ENCODE data around the gene CRB3. TPM values are rescaled to one million over a fixed set of nuclear protein-coding genes. Genes with fewer than 3 reads are reported as not detected.

The CRB3 gene
- total RNA-seq, 1 experiment from 2014 or later = 13.6 TPM

GRCh38 chr19:6509118-6509971 lies 45.3 kb downstream of the CRB3 start:
- POLR2A ChIA-PET = interaction anchor here (0.6 kb wide), 1 partner anchor 15 kb away, joined by 3 read pairs; no protein-coding TSS in a partner anchor
- intact Hi-C loops (cut with micrococcal nuclease) = no loop called here

GRCh38 chr19:6510618-6511017 lies 46.5 kb downstream of the CRB3 start:
- no peak overlapping the region for H3K27ac Mint-ChIP-seq (ENCODE audit: low read depth, unreplicated experiment)

More at GRCh38 chr19:6509118-6509971, 45.3 kb downstream of the CRB3 start:
- Mint-ChIP-seq H3K27ac (ENCODE audit: low read depth, unreplicated experiment) (no peak overlapping the region), H3K4me1 (ENCODE audit: insufficient read depth, unreplicated experiment) (no peaks in the 10 kb centered on the region), H3K4me3 (ENCODE audit: unreplicated experiment) (no peak overlapping the region), H3K9me3 (ENCODE audit: unreplicated experiment) (no peaks in the 10 kb centered on the region), H3K27me3 (ENCODE audit: insufficient read depth, unreplicated experiment) (no peaks in the 10 kb centered on the region), H3K36me3 (ENCODE audit: insufficient read depth, unreplicated experiment) (no peaks in the 10 kb centered on the region)
- DNase-seq (ENCODE audit: unreplicated experiment) = no peak
- no TSS peak for BruUV-seq (replicated peaks)
- CTCF ChIA-PET = no interaction called here
- TF ChIP-seq CTCF (IDR thresholded peaks at IDR 0.05; ENCODE audit: unreplicated experiment) = no peak

GRCh38 chr19:6514089-6514488 lies 50.0 kb downstream of the CRB3 start:
- ChIA-PET CTCF (no interaction called here), POLR2A (no interaction called here)
- no peak for DNase-seq (ENCODE audit: unreplicated experiment)
- BruUV-seq (replicated peaks) = no TSS peak
- Mint-ChIP-seq H3K27me3 (ENCODE audit: insufficient read depth, unreplicated experiment) (no peaks in the 10 kb centered on the region), H3K27ac (ENCODE audit: low read depth, unreplicated experiment) (no peak overlapping the region), H3K4me3 (ENCODE audit: unreplicated experiment) (no peak overlapping the region), H3K36me3 (ENCODE audit: insufficient read depth, unreplicated experiment) (no peaks in the 10 kb centered on the region), H3K4me1 (ENCODE audit: insufficient read depth, unreplicated experiment) (peaks cover 13% of the 10 kb centered on the region), H3K9me3 (ENCODE audit: unreplicated experiment) (no peaks in the 10 kb centered on the region)
- no peak for TF ChIP-seq CTCF (IDR thresholded peaks at IDR 0.05; ENCODE audit: unreplicated experiment)
- intact Hi-C loops (cut with micrococcal nuclease) = no loop called here

More at GRCh38 chr19:6510618-6511017, 46.5 kb downstream of the CRB3 start:
- no peak for TF ChIP-seq CTCF (IDR thresholded peaks at IDR 0.05; ENCODE audit: unreplicated experiment)
- intact Hi-C loops (cut with micrococcal nuclease) = no loop called here
- ChIA-PET CTCF (interaction anchor here (0.6 to 1.2 kb wide), 2 partner anchors 121 to 122 kb away, joined by 3 read pairs; no protein-coding TSS in a partner anchor), POLR2A (interaction anchor here (0.6 to 1.3 kb wide), 2 partner anchors 51 to 227 kb away, joined by 3 read pairs; partner anchors contain the start of gene SLC25A23)
- no peak for DNase-seq (ENCODE audit: unreplicated experiment)
- Mint-ChIP-seq H3K4me1 (ENCODE audit: insufficient read depth, unreplicated experiment) (no peaks in the 10 kb centered on the region), H3K4me3 (ENCODE audit: unreplicated experiment) (no peak overlapping the region), H3K27me3 (ENCODE audit: insufficient read depth, unreplicated experiment) (no peaks in the 10 kb centered on the region), H3K36me3 (ENCODE audit: insufficient read depth, unreplicated experiment) (no peaks in the 10 kb centered on the region), H3K9me3 (ENCODE audit: unreplicated experiment) (no peaks in the 10 kb centered on the region)
- BruUV-seq (replicated peaks) = no TSS peak

GRCh38 chr19:6514926-6515544 lies 51.0 kb downstream of the CRB3 start:
- CTCF ChIA-PET = interaction anchor here (0.7 kb wide), 1 partner anchor 21 kb away, joined by 3 read pairs; no protein-coding TSS in a partner anchor
- Mint-ChIP-seq H3K4me1 (ENCODE audit: insufficient read depth, unreplicated experiment) (peaks cover 17% of the 10 kb centered on the region), H3K9me3 (ENCODE audit: unreplicated experiment) (no peaks in the 10 kb centered on the region), H3K27me3 (ENCODE audit: insufficient read depth, unreplicated experiment) (no peaks in the 10 kb centered on the region), H3K36me3 (ENCODE audit: insufficient read depth, unreplicated experiment) (no peaks in the 10 kb centered on the region), H3K4me3 (ENCODE audit: unreplicated experiment) (no peak overlapping the region), H3K27ac (ENCODE audit: low read depth, unreplicated experiment) (no peak overlapping the region)
- POLR2A ChIA-PET = no interaction called here
- no peak for TF ChIP-seq CTCF (IDR thresholded peaks at IDR 0.05; ENCODE audit: unreplicated experiment)
- BruUV-seq (replicated peaks) = no TSS peak
- no peak for DNase-seq (ENCODE audit: unreplicated experiment)
- intact Hi-C loops (cut with micrococcal nuclease) = loop anchor here (5.0 kb wide), 1 partner anchor 47 kb away; no protein-coding TSS in a partner anchor

Data from MCF 10A (cell line).